CD1c-positive myeloid dendritic cell (primary cell): ENCODE data around the gene CROCC2.

Source experiments
- DNase-seq: peaks from one replicate; pipeline ENCODE4 v3.0.0-alpha.2; 2016; ENCODE audit errors: extremely low spot score

CROCC2 gene

GRCh38 chr2:240933966-240934700 lies 28.0 kb downstream of the CROCC2 start:
- no peak for DNase-seq

DNA sequence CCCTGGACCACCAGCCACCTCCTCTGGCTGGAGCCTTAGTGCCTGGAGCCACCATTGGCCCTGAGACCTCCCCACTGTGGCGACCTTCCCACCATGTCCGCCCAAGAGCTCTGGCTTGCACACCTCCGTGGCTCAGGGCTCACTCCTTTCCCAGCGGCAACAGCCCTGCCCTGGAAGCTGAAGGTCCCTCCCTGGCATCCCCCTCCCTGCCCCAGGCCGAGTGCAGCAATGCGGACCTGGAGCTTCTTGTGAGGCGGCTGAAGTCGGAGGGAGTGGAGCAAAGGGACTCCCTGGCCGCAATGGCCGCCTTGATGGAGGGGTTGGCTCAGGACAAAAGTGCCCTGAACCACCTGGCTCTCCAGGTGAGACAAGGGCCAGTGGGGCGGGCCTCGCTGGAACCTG lies 28.6 kb downstream of the CROCC2 start:
- DNase-seq = no peak

GRCh38 chr2:240935103-240935876 lies 29.2 kb downstream of the CROCC2 start:
- DNase-seq = no peak

DNA sequence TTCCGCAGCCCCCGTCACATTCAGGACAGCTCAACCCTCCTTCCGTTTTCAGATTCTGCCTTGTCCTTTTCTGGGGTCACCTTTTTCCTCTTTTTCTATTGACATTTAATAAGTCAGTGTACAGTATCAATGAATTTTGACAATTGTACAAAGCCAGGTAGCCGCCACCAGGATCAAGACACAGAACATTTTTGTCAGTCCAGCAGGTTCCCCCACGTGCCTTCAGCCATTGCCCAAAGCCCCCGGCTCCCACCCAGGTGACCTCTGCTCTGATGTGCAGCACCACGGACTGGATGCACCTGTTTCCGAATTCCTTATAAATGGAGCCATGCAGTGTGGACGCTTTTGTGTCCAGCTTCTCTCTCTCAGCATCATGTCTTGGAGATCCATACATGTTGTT lies 30.0 kb downstream of the CROCC2 start:
- no peak for DNase-seq

GRCh38 chr2:240946046-240946445 lies 39.9 kb downstream of the CROCC2 start:
- DNase-seq = no peak

- DNase-seq = peak; percentile 65
Observed at GRCh38 chr2:240946654-240947053, 40.5 kb downstream of the CROCC2 start.

DNA sequence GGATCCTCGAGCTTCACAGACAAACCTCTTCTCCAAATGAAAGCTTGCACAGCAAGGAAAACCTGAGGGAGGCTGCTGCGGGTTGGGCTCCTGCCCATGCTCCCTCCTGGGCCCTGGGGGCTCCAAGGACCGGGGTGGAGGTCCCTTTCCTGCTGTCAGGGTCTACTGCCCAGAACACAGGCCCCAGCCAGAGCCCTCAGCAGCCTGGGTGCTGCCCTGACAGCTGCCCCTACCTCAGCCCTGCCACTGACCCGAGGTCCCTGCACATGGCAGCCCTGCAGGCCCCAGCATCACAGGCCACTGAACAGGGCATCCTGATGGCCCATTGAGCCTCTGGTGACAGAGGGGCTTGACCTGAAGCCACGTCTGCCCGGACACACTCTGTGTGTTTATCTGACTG lies 41.0 kb downstream of the CROCC2 start:
- DNase-seq = no peak

DNA sequence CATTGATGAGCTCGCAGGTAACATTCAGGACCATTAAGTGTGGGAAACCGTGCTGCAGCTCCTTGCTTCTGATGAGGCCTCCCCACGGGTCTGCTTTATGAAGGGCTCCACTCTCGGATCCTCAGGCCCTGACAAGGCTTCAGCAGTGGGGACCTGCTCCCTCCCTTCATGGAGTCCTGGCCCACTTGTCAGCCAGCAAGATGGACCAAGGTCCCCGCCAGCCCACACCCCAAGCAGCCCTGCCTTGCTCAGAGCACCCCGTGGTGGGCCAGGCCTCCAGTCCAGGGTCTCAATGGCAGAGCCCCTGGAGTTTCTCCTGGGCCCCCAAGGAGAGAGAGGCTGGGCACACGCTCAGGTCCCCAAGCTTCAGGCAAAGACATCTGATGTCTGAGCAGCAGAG lies 41.5 kb downstream of the CROCC2 start:
- no peak for DNase-seq

DNA sequence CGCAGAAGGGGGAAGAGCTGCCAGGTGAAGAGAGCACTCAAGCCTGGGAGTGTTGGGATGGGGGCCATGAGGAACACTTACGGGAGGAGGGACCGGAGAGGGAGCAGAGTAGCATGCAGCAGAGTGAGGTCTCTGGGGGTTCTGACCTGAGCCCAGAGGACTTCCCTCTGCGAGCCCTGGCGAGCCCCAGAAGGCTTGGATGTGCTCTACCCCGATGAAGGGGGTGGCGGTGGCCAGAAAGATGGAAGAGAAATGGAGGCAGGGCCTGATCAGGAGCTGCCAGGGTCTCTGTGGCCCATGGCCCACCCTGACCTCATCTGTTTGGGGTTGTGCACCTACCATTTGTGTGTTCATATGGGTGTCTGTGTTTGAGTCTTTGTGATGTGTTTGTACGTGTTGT lies 42.0 kb downstream of the CROCC2 start:
- DNase-seq = no peak

- DNase-seq = no peak
Observed at GRCh38 chr2:240948905-240949790, 43.0 kb downstream of the CROCC2 start.

DNA sequence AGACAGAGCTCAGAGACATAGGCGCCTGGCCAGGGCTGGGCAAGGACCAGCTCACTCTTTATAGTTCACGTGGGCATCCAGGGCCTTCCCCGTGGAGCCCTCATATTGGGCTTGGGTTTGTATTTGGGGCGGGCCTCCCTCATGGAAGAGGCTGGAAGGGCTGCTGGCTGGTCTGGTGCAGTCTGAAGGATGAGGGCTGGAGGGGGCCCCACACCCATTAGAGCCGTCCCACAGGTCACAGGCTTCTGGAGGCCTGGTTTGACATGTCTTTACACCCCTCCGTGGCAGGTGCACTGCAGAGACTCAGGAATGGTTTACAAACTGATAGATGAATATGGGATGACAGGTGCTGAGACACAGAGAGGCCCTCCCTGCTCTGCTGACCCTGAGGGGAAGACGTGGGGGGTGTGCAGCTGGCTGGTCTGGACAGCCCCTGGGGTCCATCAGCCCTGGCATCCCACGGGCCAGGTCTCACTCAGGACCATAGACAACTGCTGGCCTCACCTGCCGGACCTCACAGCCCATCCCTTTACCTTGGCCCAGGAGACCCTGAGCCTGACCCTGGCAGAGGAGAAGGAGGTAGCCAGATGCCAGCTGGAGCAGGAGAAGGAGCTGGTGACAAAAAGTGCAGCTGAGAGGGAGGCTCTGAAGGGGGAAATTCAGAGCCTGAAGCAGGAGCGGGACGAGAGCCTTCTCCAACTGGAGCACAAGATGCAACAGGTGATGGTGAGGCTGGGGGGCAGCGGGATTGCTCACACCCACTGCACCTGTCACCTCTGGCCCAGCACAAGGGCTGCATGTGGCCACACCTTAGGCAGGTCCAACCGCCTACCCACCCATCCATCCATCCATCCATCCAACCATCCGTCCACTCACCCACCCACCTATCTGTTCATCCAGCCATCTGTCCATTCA lies 43.9 kb downstream of the CROCC2 start:
- DNase-seq = no peak

DNA sequence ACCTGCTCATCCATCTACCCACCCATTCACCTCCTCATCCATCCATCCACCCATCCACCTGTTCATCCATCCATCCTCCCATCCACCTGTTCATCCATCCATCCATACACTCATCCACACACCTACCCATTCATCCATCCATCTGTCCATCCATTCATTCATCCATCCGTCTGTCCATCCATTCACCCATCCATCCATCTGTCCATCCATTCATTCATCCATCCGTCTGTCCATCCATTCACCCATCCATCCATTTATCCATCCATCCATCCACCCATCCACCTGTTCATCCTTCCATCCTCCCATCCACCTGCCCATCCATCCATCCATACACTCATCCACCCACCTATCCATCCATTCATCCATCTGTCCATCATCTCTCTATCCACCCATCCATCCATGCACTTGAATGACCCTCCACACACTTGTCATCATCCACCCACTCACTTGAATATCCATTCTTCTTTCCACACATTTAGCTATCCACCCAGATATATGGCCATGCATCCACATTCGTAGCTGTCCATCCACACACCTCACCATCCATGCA lies 45.0 kb downstream of the CROCC2 start:
- no peak for DNase-seq

- DNase-seq = no peak
Observed at GRCh38 chr2:240952496-240953246, 46.5 kb downstream of the CROCC2 start.

DNA sequence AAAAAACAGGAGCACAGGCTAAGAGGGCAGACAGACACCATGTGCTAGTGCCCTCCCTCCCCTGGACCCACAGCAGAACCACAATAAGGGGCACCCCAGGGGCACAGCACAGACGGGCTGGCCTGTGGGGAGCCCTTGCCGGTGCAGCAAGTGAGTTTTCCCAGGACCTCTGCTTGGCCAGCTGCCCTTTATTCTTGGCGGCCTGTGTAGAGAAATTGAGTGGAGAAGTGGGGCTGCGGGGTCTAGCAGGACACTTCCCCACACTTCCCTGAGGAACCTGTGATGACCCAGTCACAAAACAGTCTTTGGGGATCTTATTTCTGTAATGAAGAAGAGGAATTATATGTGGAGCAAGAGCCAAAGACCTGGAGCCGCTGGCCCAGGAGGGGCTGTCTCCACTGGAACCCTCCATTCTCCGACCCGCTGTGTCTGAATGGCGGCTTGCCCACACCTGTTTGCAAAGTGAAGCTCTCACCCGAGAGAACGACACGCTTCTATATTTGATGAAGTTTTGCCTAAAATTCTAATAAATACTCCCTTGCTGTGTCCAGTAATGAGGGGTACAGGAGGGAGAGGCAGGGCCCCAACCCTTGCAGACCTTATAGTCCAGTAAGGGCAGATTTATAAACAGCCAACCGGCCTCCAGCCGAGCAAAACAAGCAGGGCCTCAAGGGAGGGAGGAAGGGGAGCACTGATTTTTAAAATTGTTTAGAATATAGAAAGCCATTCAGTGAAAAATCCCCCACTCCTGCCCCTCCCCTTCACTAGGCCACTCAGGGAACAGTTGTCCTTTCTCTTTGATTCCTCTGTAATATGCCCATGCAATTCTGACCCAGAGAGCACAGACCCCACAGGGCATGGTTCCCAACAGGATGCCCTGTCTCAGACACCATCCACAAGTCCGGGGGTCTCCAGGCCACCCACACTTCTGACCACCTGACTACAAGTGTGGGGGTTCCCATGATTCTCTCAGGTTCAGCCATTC lies 47.6 kb downstream of the CROCC2 start:
- DNase-seq = no peak

DNA sequence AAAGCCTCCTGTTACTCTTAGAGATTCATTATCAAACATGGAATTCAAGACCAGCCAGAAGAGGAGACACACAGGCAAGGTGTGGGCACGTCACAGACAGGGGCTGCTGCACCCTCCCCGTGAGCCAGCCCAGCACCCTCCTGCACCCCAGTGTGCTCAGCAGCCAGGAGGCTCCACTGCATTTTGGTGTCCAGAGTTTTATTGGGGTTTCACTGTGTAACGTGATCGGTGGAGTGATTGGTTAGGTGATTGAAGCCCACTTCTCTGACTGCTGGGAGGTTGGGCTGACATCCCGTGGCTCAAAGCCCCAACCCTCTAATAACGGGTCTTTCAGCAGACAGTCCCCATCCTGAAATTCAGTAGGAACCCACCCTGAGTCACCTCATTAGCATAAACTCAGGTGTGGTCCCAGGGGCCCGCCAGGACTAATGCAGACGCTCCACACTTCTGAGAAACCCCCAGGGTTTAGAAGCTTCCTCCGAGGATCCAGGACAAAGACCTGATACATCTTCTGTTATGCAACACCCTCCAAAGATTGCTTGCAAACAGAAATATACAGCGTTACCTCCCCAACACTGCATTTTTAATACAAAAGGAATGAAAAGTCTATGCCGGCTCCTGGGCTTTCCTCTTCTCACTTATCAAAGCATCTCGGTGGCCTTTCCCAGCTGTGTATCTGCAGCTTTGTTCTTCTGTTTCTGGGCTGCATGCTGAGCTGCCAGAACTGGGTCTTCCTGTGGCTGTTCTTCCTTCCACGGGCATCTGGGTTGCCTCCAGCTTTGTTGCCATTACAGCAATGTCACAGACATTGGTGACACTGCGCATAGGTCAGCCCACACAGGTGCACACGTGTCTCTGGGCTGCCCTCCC lies 48.5 kb downstream of the CROCC2 start:
- DNase-seq = no peak

DNA sequence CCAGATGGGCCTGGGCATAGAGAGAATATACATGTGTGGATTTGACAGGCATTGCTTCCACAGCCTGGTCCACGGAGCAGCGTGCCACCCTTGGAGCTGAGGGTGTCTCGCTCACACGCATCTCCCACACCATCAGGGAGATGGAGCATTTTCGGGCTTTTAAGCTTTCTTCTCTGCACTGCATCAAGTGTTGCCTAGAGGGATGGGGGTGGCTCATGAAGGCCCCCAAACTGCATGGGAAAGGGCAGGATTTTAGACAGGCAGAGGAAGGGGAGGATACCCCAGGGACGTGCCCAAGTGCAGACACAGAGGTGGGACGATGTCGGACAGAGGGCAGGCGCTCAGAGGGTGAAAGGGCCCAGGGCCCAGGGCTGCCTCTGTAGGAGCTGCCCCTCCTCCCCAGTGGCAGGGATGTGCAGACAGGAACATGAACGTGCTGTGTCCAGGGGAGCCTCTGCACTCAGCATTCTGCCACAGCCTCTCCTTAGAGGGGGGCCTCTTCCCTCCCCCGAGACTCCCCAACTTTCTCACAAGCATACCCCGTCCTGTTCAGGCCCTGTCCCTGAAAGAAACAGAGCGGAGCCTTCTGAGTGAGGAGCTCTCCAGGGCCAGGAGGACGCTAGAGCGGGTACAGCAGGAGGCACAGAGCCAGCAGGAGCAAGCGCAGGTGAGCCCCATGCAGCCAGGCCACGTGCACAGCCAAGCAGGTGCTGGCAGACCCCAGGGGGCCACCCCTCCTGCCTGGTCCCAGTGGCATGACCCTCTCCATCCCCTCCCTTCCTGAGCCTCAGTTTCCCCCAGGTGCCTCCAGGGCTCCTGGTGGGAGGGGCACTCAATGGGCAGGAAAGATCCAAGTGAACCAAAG lies 49.4 kb downstream of the CROCC2 start:
- DNase-seq = no peak
